PC-9 (cell line): ENCODE results near the gene MYPN. TPM values are rescaled to one million over a fixed set of nuclear protein-coding genes. Genes with fewer than 3 reads are reported as not detected.

ENCODE experiments used
- BruUV-seq: library from RNA; stranded (reverse); fragments of 400-500 nt; replicated peaks from 2 replicates; lab custom pipeline; 2021; lab: Mats Ljungman, UMichigan
- CTCF ChIA-PET: fragments of 300-600 bp; sonication (Branson Sonifier 250); formaldehyde crosslinking; loops from one replicate; lab custom pipeline; 2022; ENCODE audit warnings: antibody characterized with exemption; lab: Charles Lee
- POLR2A ChIA-PET: fragments of 300-600 bp; sonication (Branson Sonifier 250); formaldehyde crosslinking; loops from one replicate; lab custom pipeline; 2022; ENCODE audit warnings: antibody characterized with exemption; ENCODE audit not compliant: unreplicated experiment; lab: Charles Lee
- DNase-seq, 2 experiments: peaks; one replicate each; pipeline versions ENCODE4 v3.0.0 to v3.0.0-alpha.2; 2015 to 2022; ENCODE audit warnings: mixed read lengths in 1 of 2
- H2AFZ ChIP-seq: fragments of 200-600 bp; sonication (generic); 2 replicates; pipeline ENCODE4 v1.8.1; 2017; ENCODE audit warnings: antibody characterized with exemption
- H3F3A ChIP-seq: fragments of 200-600 bp; sonication (generic); 2 replicates; pipeline ENCODE4 v1.8.1; 2017; ENCODE audit warnings: antibody characterized with exemption, mild to moderate bottlenecking, low read depth; ENCODE audit not compliant: insufficient read depth
- H3K27ac ChIP-seq: fragments of 200-600 bp; sonication (generic); 2 replicates; pipeline ENCODE4 v1.6.1; 2016; ENCODE audit warnings: mixed run types
- H3K27me3 ChIP-seq: fragments of 200-600 bp; sonication (generic); 2 replicates; pipeline ENCODE4 v1.6.1; 2016; ENCODE audit warnings: low read depth, mixed run types; ENCODE audit not compliant: insufficient read depth
- H3K36me3 ChIP-seq: fragments of 200-600 bp; sonication (generic); 2 replicates; pipeline ENCODE4 v1.6.1; 2016; ENCODE audit warnings: low read depth, mixed run types
- H3K4me1 ChIP-seq: fragments of 200-600 bp; sonication (generic); replicated peaks from 2 replicates; pipeline ENCODE4 v1.6.1; 2016; ENCODE audit warnings: mixed run types; ENCODE audit not compliant: insufficient read depth
- H3K4me2 ChIP-seq: fragments of 200-600 bp; sonication (generic); 2 replicates; pipeline ENCODE4 v1.6.1; 2017; ENCODE audit warnings: mixed run types
- H3K4me3 ChIP-seq: fragments of 200-600 bp; sonication (generic); 2 replicates; pipeline ENCODE4 v1.6.1; 2016; ENCODE audit warnings: mixed run types
- H3K79me2 ChIP-seq: fragments of 200-600 bp; sonication (generic); 2 replicates; pipeline ENCODE4 v1.6.1; 2017; ENCODE audit warnings: low read depth, mixed run types
- H3K9me2 ChIP-seq: fragments of 200-600 bp; sonication (generic); 2 replicates; pipeline ENCODE4 v1.8.1; 2017; ENCODE audit warnings: mild to moderate bottlenecking; ENCODE audit not compliant: insufficient read depth
- H3K9me3 ChIP-seq: fragments of 200-600 bp; sonication (generic); 2 replicates; pipeline ENCODE4 v1.8.1; 2016; ENCODE audit warnings: low read depth; ENCODE audit not compliant: insufficient read depth
- H4K20me1 ChIP-seq: fragments of 200-600 bp; sonication (generic); 2 replicates; pipeline ENCODE4 v1.8.1; 2017; ENCODE audit not compliant: insufficient read depth
- CTCF ChIP-seq: fragments of 200-600 bp; sonication (generic); conservative IDR thresholded peaks from 2 replicates; pipeline ENCODE4 v1.6.1; 2017; ENCODE audit warnings: mixed run types, antibody characterized with exemption, mild to moderate bottlenecking, moderate library complexity
- EZH2 ChIP-seq: fragments of 200-600 bp; sonication (generic); IDR thresholded peaks from 2 replicates; pipeline ENCODE4 v1.8.0; 2017; ENCODE audit warnings: antibody characterized with exemption, low read depth
- intact Hi-C: fragments of 100-400 bp; cut with micrococcal nuclease; formaldehyde crosslinking; loops from one replicate; pipeline ENCODE4 v1.10.0; 2022; ENCODE audit not compliant: unreplicated experiment
- total RNA-seq: library from RNA; stranded (reverse); gene quantifications from 2 replicates; pipeline ENCODE4 v1.2.3, GENCODE V29; 2021

MYPN gene
- total RNA-seq, 1 experiment from 2014 or later = 3.9 TPM

GRCh38 chr10:68145705-68146104 is 36.4 kb downstream of the MYPN start:
- Histone ChIP-seq H3K4me2 (no peak overlapping the region), H3K9me2 (no peaks in the 10 kb centered on the region; the same call in 1 of the 2 replicates), H3K4me3 (no peak overlapping the region), H2AFZ (no peak overlapping the region), H3F3A (peaks cover 4% of the 10 kb centered on the region; the same call in 1 of the 2 replicates), H3K27me3 (no peaks in the 10 kb centered on the region), H3K27ac (no peak overlapping the region), H4K20me1 (no peaks in the 10 kb centered on the region), H3K79me2 (no peaks in the 10 kb centered on the region), H3K36me3 (peaks cover 6% of the 10 kb centered on the region; the same call in 1 of the 2 replicates), H3K4me1 (no peaks in the 10 kb centered on the region), H3K9me3 (no peaks in the 10 kb centered on the region)
- TF ChIP-seq CTCF = no peak
- no peak for TF ChIP-seq EZH2
- CTCF ChIA-PET = no interaction called here
- no TSS peak for BruUV-seq
- no peak for DNase-seq
- POLR2A ChIA-PET = no interaction called here
- intact Hi-C loops = no loop called here

GRCh38 chr10:68146133-68146532 is 36.8 kb downstream of the MYPN start:
- TF ChIP-seq CTCF = no peak
- TF ChIP-seq EZH2 = no peak
- H3F3A ChIP-seq = peaks cover 4% of the 10 kb centered on the region; the same call in 1 of the 2 replicates
- no peak overlapping the region for H3K4me3 ChIP-seq
- no peak overlapping the region for H3K27ac ChIP-seq
- POLR2A ChIA-PET = no interaction called here
- CTCF ChIA-PET = no interaction called here
- no peak for DNase-seq
- H4K20me1 ChIP-seq = no peaks in the 10 kb centered on the region
- H3K4me2 ChIP-seq = no peak overlapping the region
- H3K4me1 ChIP-seq = peaks cover 2% of the 10 kb centered on the region; the same call in 1 of the 2 replicates
- no peaks in the 10 kb centered on the region for H3K27me3 ChIP-seq
- H3K36me3 ChIP-seq = peaks cover 10% of the 10 kb centered on the region; the same call in 1 of the 2 replicates
- H3K9me2 ChIP-seq = no peaks in the 10 kb centered on the region; the same call in 1 of the 2 replicates
- BruUV-seq = no TSS peak
- no peak overlapping the region for H2AFZ ChIP-seq
- H3K9me3 ChIP-seq = no peaks in the 10 kb centered on the region
- intact Hi-C loops = no loop called here
- no peaks in the 10 kb centered on the region for H3K79me2 ChIP-seq

GRCh38 chr10:68151453-68151852 is 42.2 kb downstream of the MYPN start:
- H3K36me3 ChIP-seq = 0 out of 2 replicates have a peak, but pooled peaks cover 6% of the 10 kb centered on the region

More at GRCh38 chr10:68151453-68151852, 42.2 kb downstream of the MYPN start:
- CTCF ChIA-PET = no interaction called here
- Histone ChIP-seq H2AFZ (no peak overlapping the region), H3K9me3 (no peaks in the 10 kb centered on the region), H3F3A (peaks cover 13% of the 10 kb centered on the region), H3K27ac (peak overlapping the region; percentile 2; the same call in 1 of the 2 replicates), H3K9me2 (no peaks in the 10 kb centered on the region), H4K20me1 (no peaks in the 10 kb centered on the region), H3K4me1 (peaks cover 51% of the 10 kb centered on the region), H3K4me3 (no peak overlapping the region), H3K27me3 (no peaks in the 10 kb centered on the region), H3K79me2 (no peaks in the 10 kb centered on the region), H3K4me2 (no peak overlapping the region)
- POLR2A ChIA-PET = interaction anchor here (0.6 kb wide), 2 partner anchors 267 to 524 kb away, joined by 6 to 18 read pairs; partner anchors contain the start of gene SIRT1
- BruUV-seq = no TSS peak
- no peak for TF ChIP-seq EZH2
- TF ChIP-seq CTCF = no peak
- DNase-seq = no peak
- intact Hi-C loops = no loop called here
